GM12892 (cell line): ENCODE results near the gene DUOX2.
"Not testable (repeated sequence)": the region's sequence is repeated elsewhere in the genome, so short reads cannot be mapped to it uniquely, and the experiment has no call there.

ENCODE experiments used
- POLR2A ChIP-seq: IDR thresholded peaks from 2 replicates; pipeline ENCODE4 v1.6.1; 2011; ENCODE audit warnings: low read depth, low read length, control low read depth
- POLR2AphosphoS5 ChIP-seq: IDR thresholded peaks from 2 replicates; pipeline ENCODE4 v1.6.1; 2011; ENCODE audit warnings: low read depth, low read length, control low read depth
- TAF1 ChIP-seq: IDR thresholded peaks from 2 replicates; pipeline ENCODE4 v1.6.1; 2011; ENCODE audit warnings: low read depth, mild to moderate bottlenecking, control low read depth, low read length, borderline replicate concordance

DNA sequence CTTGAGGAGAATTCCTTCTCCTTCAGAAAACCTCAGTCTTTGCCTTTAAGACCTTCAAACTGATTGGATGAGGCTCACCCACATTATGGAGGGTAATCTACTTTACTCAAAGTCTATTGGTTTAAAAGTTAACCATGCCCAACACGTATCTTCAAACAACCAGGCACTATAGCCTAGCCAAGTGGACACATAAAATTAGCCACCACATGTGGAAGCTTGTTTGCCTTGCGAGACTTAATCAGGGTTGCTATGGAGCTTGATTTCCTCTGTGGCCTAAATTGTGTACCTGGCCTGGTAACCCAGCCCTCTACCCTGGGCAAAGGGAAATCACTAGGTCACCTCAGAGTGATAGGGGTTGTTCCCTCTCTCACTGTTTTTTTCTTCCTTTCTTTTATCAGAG is 71.1 kb downstream of the DUOX2 start:
- TF ChIP-seq POLR2A, TAF1, POLR2AphosphoS5: not testable (repeated sequence)
